ENCODE measurements around the gene HOXA4. TPM values are rescaled to one million over a fixed set of nuclear protein-coding genes. Genes with fewer than 3 reads are reported as not detected.

The HOXA4 gene
- total and polyA plus RNA-seq, 2 experiments from 2014 or later = not detected

GRCh38 chr7:27141137-27141922 lies 10.8 kb upstream of the HOXA4 start (continued):
- no peak for TF ChIP-seq ZNF462 (CRISPR knock-in tag; IDR thresholded peaks at IDR 0.05)
- no peak for TF ChIP-seq JUNB (IDR thresholded peaks at IDR 0.05; ENCODE audit: unreplicated experiment)
- TF ChIP-seq STAT1 (IDR thresholded peaks at IDR 0.05; ENCODE audit: unreplicated experiment) = no peak
- TF ChIP-seq CREB1 (CRISPR knock-in tag; IDR thresholded peaks at IDR 0.05; ENCODE audit: low read depth) = no peak

- Mint-ChIP-seq H3K9me3 (peaks cover 8% of the 10 kb centered on the region; the same call in 2 of the 3 replicates), H3K36me3 (ENCODE audit: low read depth) (no peaks in the 10 kb centered on the region; the same call in 2 of the 3 replicates), H3K27ac (no peak overlapping the region), H3K4me3 (no peak overlapping the region), H3K4me1 (peaks cover 21% of the 10 kb centered on the region), H3K27me3 (ENCODE audit: insufficient read depth, low read depth, poor library complexity) (peaks cover 100% of the 10 kb centered on the region)
- H3K79me2 ChIP-seq (replicated peaks; ENCODE audit: insufficient read depth) = no peaks in the 10 kb centered on the region
- H3K4me2 ChIP-seq = peak overlapping the region; percentile 77; the same call in 1 of the 2 replicates
- 0 out of 2 replicates have a peak overlapping the region, but pooled peaks have one; percentile 89 for H2AFZ ChIP-seq
- H3K36me3 ChIP-seq (ENCODE audit: insufficient read depth) = no peaks in the 10 kb centered on the region
- peaks cover 44% of the 10 kb centered on the region for H4K20me1 ChIP-seq (replicated peaks; ENCODE audit: insufficient read depth)
- 0 out of 2 replicates have a peak overlapping the region, but pooled peaks have one; percentile 51 for H3K4me3 ChIP-seq
- H3K9me2 ChIP-seq (ENCODE audit: insufficient read depth) = no peaks in the 10 kb centered on the region
- H3K4me1 ChIP-seq (ENCODE audit: insufficient read depth) = peaks cover 31% of the 10 kb centered on the region
- TF ChIP-seq CREB1 (CRISPR knock-in tag; IDR thresholded peaks at IDR 0.05; ENCODE audit: low read depth) (no peak), EZH2 (IDR thresholded peaks at IDR 0.05; ENCODE audit: low read depth, unreplicated experiment) (peak; percentile 62)
- H3K27me3 ChIP-seq (ENCODE audit: insufficient read depth) = peaks cover 100% of the 10 kb centered on the region
- peaks cover 41% of the 10 kb centered on the region for H3F3A ChIP-seq (replicated peaks; ENCODE audit: low read depth)
- ATAC-seq (no peak), DNase-seq (ENCODE audit: low spot score) (no peak)
- H3K27ac ChIP-seq (ENCODE audit: low read depth) = no peak overlapping the region
Observed at GRCh38 chr7:27140126-27140857, 9.7 kb upstream of the HOXA4 start.

All from GM23338 (cell line).